GM21447 (cell line): ENCODE results near the gene ARAP1.

Experiments used
- ATAC-seq: cut with Tn5 transposase; IDR thresholded peaks from one replicate; pipeline ENCODE4 v1.9.1; 2021; ENCODE audit not compliant: unreplicated experiment

The ARAP1 gene

GRCh38 chr11:72642043-72642883 is 109.9 kb downstream of the ARAP1 start:
- no peak for ATAC-seq

- ATAC-seq: no peak
Observed at GRCh38 chr11:72641522-72642042, 110.6 kb downstream of the ARAP1 start.

GRCh38 chr11:72639502-72640375 is 112.5 kb downstream of the ARAP1 start:
- ATAC-seq: no peak

GRCh38 chr11:72637926-72638325 is 114.3 kb downstream of the ARAP1 start:
- ATAC-seq: no peak

GRCh38 chr11:72637198-72637597 is 115.0 kb downstream of the ARAP1 start:
- ATAC-seq: no peak

GRCh38 chr11:72636376-72636775 is 115.8 kb downstream of the ARAP1 start:
- no peak for ATAC-seq

GRCh38 chr11:72635933-72636332 is 116.3 kb downstream of the ARAP1 start:
- ATAC-seq: no peak

GRCh38 chr11:72635309-72635915 is 116.8 kb downstream of the ARAP1 start:
- ATAC-seq: no peak
